Lower leg skin (tissue), 4 donors: ENCODE results near the gene UGT1A9. TPM values are rescaled to one million over a fixed set of nuclear protein-coding genes. Genes with fewer than 3 reads are reported as not detected.
"Not testable (repeated sequence)": the region's sequence is repeated elsewhere in the genome, so short reads cannot be mapped to it uniquely, and the experiment has no call there.

ENCODE experiments used
- DNase-seq, 2 donors: peaks; one replicate each; pipeline ENCODE4 v3.0.0-alpha.2; 2019; ENCODE audit warnings: low spot score in 2 of 2
- H3K4me3 ChIP-seq: fragments of 200-600 bp; sonication (generic); 2 replicates; pipeline ENCODE4 v1.5.1; 2017; ENCODE audit warnings: mild to moderate bottlenecking, low read depth; ENCODE audit not compliant: poor library complexity, severe bottlenecking
- POLR2A ChIP-seq, 2 donors: fragments of 450-650 bp; IDR thresholded peaks; one replicate each; pipeline ENCODE4 v1.6.1; 2016 to 2017; ENCODE audit warnings: antibody characterized with exemption in 2 of 2, mild to moderate bottlenecking in 1 of 2, moderate library complexity in 1 of 2
- WGBS, 2 donors: methylation state at CpG; one replicate each; pipeline ENCODE4 v1.1.5; 2018; 5-methylcytosine and 5-hydroxymethylcytosine counted together
- intact Hi-C: fragments of 100-400 bp; cut with DNase I; formaldehyde crosslinking; loops from one replicate; pipeline ENCODE4 v1.15.0; 2023; ENCODE audit warnings: low total_unique reads
- total RNA-seq, 4 donors: library from RNA; depleted of rRNA; stranded (reverse); fragments of >200 nt; gene quantifications; one replicate each; pipeline ENCODE4 v1.1.0, GENCODE V29; 2016
- TF ChIP-seq, protein P1 (sequence below), 3 donors: fragments of 450-650 bp; IDR thresholded peaks; one replicate each; pipeline ENCODE4 v1.5.1; 2016; ENCODE audit warnings: antibody characterized with exemption in 3 of 3, mild to moderate bottlenecking in 3 of 3, moderate library complexity in 2 of 3

UGT1A9 gene
- total RNA-seq: not detected

DNA sequence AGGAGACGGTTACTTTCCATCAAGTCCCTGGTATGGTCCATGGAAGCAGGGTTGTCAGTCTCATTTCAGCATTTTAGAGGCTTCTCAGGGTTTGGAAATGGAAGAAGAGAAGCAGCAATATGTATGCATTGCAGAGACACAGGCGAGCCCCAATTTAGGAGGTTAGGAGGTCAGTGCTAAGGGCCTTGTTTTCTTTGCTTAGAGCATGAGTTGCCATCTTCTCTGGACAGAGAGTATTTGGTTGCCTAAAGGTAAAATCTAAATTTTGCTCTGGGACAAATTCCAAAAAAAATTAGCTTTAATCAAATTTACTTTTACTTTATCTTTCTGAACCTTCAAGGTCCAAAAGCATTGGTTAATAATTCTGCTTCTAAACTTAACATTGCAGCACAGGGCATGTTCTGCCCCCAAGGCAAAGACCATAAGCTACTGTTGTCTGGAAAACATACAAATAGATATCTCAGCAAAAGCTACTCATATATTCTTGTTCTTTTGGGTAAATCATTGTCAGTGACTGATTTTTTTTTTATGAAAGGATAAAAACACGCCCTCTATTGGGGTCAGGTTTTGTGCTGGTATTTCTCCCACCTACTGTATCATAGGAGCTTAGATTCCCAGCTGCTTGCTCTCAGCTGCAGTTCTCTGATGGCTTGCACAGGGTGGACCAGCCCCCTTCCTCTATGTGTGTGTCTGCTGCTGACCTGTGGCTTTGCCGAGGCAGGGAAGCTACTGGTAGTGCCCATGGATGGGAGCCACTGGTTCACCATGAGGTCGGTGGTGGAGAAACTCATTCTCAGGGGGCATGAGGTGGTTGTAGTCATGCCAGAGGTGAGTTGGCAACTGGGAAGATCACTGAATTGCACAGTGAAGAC is at the start of gene UGT1A9:
Gene UGT1A9, plus strand, starts transcription at position 609 of the 872 bp plus-strand sequence. Its CDS starts 37 bp downstream, at position 646.
- no peak for DNase-seq
- intact Hi-C loops: no loop called here
- H3K4me3 ChIP-seq: no peak within 1 kb of the TSS
- no peak for TF ChIP-seq POLR2A (IDR thresholded peaks at IDR 0.05)
- TF ChIP-seq, protein P1, sequence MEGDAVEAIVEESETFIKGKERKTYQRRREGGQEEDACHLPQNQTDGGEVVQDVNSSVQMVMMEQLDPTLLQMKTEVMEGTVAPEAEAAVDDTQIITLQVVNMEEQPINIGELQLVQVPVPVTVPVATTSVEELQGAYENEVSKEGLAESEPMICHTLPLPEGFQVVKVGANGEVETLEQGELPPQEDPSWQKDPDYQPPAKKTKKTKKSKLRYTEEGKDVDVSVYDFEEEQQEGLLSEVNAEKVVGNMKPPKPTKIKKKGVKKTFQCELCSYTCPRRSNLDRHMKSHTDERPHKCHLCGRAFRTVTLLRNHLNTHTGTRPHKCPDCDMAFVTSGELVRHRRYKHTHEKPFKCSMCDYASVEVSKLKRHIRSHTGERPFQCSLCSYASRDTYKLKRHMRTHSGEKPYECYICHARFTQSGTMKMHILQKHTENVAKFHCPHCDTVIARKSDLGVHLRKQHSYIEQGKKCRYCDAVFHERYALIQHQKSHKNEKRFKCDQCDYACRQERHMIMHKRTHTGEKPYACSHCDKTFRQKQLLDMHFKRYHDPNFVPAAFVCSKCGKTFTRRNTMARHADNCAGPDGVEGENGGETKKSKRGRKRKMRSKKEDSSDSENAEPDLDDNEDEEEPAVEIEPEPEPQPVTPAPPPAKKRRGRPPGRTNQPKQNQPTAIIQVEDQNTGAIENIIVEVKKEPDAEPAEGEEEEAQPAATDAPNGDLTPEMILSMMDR (IDR thresholded peaks at IDR 0.05): no peak
- 77 to 81% methylated on average over 5 of the region's 5 CpGs for WGBS, 2 donors

DNA sequence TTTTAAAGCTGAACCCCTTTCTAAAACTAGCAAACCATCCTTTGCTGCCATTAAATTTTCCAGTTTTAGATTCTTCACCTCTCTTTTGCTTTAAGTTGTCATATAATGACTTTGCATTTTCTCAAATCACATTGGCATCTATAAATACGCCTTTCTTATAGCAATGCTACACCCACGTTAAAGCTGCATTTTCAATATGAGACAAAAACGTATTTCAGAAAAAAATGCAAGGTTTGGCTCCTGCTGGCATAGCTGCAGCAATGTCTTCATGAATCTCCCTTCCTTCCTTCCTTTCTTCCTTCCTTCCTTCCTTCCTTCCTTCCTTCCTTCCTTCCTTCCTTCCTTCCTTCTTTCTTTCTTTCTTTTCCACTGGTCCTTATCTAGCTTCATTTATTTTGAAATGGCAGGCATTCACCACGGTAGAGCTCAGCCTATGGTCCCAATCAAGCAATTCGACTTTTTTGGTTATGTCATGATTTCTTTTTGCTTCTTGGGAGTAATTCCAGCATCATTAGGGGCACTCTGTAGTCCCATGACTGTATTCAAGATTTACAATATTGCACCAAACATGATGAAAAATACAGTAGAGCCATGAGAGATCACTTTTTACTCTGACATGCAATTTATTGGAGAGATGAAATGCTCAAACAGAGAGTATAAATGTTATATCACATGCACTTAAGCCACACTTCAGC is 44.2 kb upstream of the UGT1A9 start:
- TF ChIP-seq, protein P1 (IDR thresholded peaks at IDR 0.05): no peak
- no peak for TF ChIP-seq POLR2A (IDR thresholded peaks at IDR 0.05)
- intact Hi-C loops: no loop called here
- no peak overlapping the region for H3K4me3 ChIP-seq
- DNase-seq: no peak
- 61 to 68% methylated on average over 5 of the region's 5 CpGs for WGBS, 2 donors

DNA sequence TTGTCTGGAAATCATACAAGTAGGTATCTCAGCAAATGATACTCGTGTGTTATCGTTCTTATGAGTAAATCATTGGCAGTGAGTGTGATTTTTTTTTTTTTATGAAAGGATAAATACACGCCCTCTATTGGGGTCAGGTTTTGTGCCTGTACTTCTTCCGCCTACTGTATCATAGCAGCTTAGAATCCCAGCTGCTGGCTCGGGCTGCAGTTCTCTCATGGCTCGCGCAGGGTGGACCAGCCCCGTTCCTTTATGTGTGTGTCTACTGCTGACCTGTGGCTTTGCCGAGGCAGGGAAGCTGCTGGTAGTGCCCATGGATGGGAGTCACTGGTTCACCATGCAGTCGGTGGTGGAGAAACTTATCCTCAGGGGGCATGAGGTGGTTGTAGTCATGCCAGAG is 35.4 kb upstream of the UGT1A9 start, which contains the start of gene UGT1A10:
Gene UGT1A10, plus strand, starts transcription at position 143 of the 400 bp plus-strand sequence. Its CDS starts 75 bp downstream, at position 218.
- DNase-seq, H3K4me3 ChIP-seq, intact Hi-C loops: not testable (repeated sequence)
- 74 to 80% methylated on average over 10 of the region's 10 CpGs for WGBS, 2 donors

DNA sequence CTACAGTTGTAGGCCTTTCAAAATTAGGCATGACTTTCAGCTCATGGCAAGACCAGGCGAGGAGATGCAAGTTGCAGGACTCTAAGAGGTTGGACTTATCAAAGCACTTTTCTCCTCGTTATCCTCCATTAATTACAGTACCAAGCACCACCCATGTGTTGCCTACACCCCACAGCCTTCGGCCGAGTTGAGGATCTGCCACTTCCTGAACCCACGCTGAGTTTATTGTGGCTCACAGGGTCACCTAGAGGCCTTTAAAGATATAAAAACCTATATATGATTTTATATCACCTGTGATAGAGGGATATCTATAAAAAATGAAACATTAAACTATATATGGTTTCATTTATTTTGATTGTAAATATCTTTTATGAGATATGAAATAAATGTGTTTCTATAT is 32.9 kb upstream of the UGT1A9 start:
- intact Hi-C loops: no loop called here
- WGBS, 2 donors: 43 to 46% methylated on average over 5 of the region's 5 CpGs
- H3K4me3 ChIP-seq: no peak overlapping the region
- TF ChIP-seq POLR2A (IDR thresholded peaks at IDR 0.05): no peak
- TF ChIP-seq, protein P1 (IDR thresholded peaks at IDR 0.05): no peak
- no peak for DNase-seq

DNA sequence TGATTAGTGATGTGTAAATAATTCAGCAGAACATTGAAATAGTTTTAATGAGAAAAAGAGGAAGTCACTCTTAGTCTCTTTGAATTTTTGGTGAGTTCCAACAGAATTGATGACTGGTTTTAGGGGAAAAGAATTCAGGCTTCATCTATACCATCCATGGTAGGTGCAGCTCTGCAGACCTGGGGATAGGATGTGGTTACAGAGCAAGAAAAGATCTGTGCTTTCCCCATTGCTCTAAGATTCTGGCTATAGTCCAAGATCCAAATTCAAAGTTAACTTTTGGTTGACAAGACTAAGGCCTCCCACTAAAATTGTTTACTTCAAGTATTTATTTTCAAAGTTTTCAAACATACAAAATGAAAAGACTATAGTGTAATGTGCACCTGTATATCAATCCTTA is 31.8 kb upstream of the UGT1A9 start:
- intact Hi-C loops: no loop called here
- H3K4me3 ChIP-seq: no peak overlapping the region
- DNase-seq: no peak
- no peak for TF ChIP-seq POLR2A (IDR thresholded peaks at IDR 0.05)
- TF ChIP-seq, protein P1 (IDR thresholded peaks at IDR 0.05): no peak

DNA sequence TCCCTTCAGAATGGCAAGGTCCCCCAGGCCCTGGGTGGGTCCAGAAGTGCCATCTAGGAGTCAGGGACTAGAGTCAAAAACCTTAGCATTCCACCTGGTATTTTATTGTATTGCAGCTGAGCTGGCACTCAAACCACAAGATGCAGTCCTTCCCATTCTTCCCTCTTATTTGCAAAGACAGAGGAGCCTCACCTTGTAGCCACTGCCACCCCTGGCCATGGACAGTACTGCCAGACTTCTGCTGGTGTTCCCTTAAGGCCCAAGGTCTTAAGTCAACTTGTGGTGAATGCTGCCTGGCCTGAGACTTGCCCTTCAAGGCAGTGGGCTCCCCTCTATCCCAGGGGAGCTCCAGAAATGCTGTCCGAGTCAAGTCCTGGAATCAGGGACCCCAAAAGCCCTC is 28.6 kb upstream of the UGT1A9 start:
- intact Hi-C loops: no loop called here
- H3K4me3 ChIP-seq: no peak overlapping the region
- no peak for TF ChIP-seq POLR2A (IDR thresholded peaks at IDR 0.05)
- TF ChIP-seq, protein P1 (IDR thresholded peaks at IDR 0.05): no peak
- no peak for DNase-seq
- WGBS, 2 donors: 100% methylated on average over 1 of the region's 1 CpG

DNA sequence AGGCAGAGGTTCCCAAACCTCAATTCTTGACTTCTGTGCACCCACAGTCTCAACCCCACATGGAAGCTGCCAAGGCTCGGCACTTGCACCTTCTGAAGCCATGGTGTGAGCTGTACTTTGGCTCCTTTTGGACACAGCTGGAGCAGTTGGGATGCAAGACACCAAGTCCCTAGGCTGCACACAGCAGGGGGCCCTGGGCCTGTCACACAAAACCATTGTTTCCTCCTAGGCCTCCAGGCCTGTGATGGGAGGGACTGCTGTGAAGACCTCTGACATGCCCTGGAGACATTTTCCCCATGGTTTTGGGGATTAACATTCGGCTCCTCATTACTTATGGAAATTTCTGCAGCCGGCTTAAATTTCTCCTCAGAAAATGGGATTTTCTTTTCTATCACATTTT is 25.7 kb upstream of the UGT1A9 start:
- intact Hi-C loops, H3K4me3 ChIP-seq, DNase-seq: not testable (repeated sequence)
- WGBS, 2 donors: 87 to 94% methylated on average over 3 of the region's 3 CpGs
